IMR-90 (cell line): ENCODE measurements around the gene RASSF10. TPM values are rescaled to one million over a fixed set of nuclear protein-coding genes. Genes with fewer than 3 reads are reported as not detected.

Experiments used
- ATAC-seq: fragments of 200-7000 bp; cut with Tn5 transposase; 2 replicates; pipeline ENCODE4 v1.9.1; 2020; ENCODE audit warnings: low read depth, mild to moderate bottlenecking, moderate library complexity
- BruUV-seq: library from RNA; stranded (reverse); fragments of 400-500 nt; replicated peaks from 2 replicates; lab custom pipeline; 2021; lab: Mats Ljungman, UMichigan
- CTCF ChIA-PET: fragments of 300-600 bp; formaldehyde crosslinking; extraction: SDS; loops from one replicate; lab custom pipeline; 2021; ENCODE audit warnings: antibody characterized with exemption; lab: Yijun Ruan, JAX
- POLR2A ChIA-PET: fragments of 300-600 bp; sonication (Branson Sonifier 250); formaldehyde crosslinking; loops from one replicate; lab custom pipeline; 2022; ENCODE audit warnings: antibody characterized with exemption; ENCODE audit not compliant: unreplicated experiment; lab: Charles Lee
- DNase-seq: peaks from one replicate; pipeline ENCODE4 v3.0.0; 2013
- H2AFZ ChIP-seq: replicated peaks from 2 replicates; pipeline ENCODE3; 2013; ENCODE audit warnings: low read length, mild to moderate bottlenecking; ENCODE audit not compliant: poor library complexity
- H2AK5ac ChIP-seq: 2 replicates; pipeline ENCODE4 v1.6.1; 2013; ENCODE audit warnings: low read depth, low read length, inconsistent platforms
- H2AK9ac ChIP-seq: replicated peaks from 2 replicates; pipeline ENCODE3; 2013; ENCODE audit warnings: mild to moderate bottlenecking, low read depth, low read length, moderate library complexity; ENCODE audit not compliant: poor library complexity
- H2BK120ac ChIP-seq: 2 replicates; pipeline ENCODE4 v1.6.1; 2013; ENCODE audit warnings: low read depth, low read length, inconsistent platforms
- H2BK15ac ChIP-seq: 3 replicates; pipeline ENCODE4 v1.6.1; 2013; ENCODE audit warnings: low read depth, low read length, inconsistent platforms
- H2BK20ac ChIP-seq: 2 replicates; pipeline ENCODE4 v1.6.1; 2013; ENCODE audit warnings: low read depth, mild to moderate bottlenecking, inconsistent platforms, low read length, moderate library complexity
- H2BK5ac ChIP-seq: 2 replicates; pipeline ENCODE4 v1.6.1; 2013; ENCODE audit warnings: mild to moderate bottlenecking, low read depth, low read length, inconsistent platforms; ENCODE audit not compliant: poor library complexity, severe bottlenecking
- H3K14ac ChIP-seq: replicated peaks from 2 replicates; pipeline ENCODE4 v1.6.1; 2013; ENCODE audit warnings: low read depth, low read length, inconsistent platforms
- H3K18ac ChIP-seq: 2 replicates; pipeline ENCODE4 v1.6.1; 2013; ENCODE audit warnings: low read depth, low read length, control low read depth
- H3K23ac ChIP-seq: 2 replicates; pipeline ENCODE4 v1.6.1; 2013; ENCODE audit warnings: low read depth, low read length, inconsistent platforms
- H3K27ac ChIP-seq: 2 replicates; pipeline ENCODE4 v1.5.1; 2013; ENCODE audit warnings: mild to moderate bottlenecking, control low read depth, low read length; ENCODE audit not compliant: insufficient read depth
- H3K27me3 ChIP-seq: 2 replicates; pipeline ENCODE4 v1.6.1; 2013; ENCODE audit warnings: low read length; ENCODE audit not compliant: control insufficient read depth, insufficient read depth
- H3K36me3 ChIP-seq: 2 replicates; pipeline ENCODE4 v1.6.1; 2013; ENCODE audit warnings: low read length, mixed read lengths; ENCODE audit not compliant: control insufficient read depth, insufficient read depth
- H3K4ac ChIP-seq: 2 replicates; pipeline ENCODE4 v1.6.1; 2013; ENCODE audit warnings: low read depth, low read length, inconsistent platforms
- H3K4me1 ChIP-seq: 2 replicates; pipeline ENCODE4 v1.6.1; 2013; ENCODE audit warnings: low read length, mixed read lengths; ENCODE audit not compliant: control insufficient read depth, insufficient read depth
- H3K4me2 ChIP-seq: 2 replicates; pipeline ENCODE4 v1.6.1; 2013; ENCODE audit warnings: low read depth, mild to moderate bottlenecking, control low read depth, low read length, moderate library complexity
- H3K4me3 ChIP-seq: 2 replicates; pipeline ENCODE4 v1.5.1; 2013; ENCODE audit warnings: low read depth, mild to moderate bottlenecking, control low read depth, low read length, moderate library complexity; ENCODE audit not compliant: insufficient read depth
- H3K56ac ChIP-seq: 2 replicates; pipeline ENCODE4 v1.6.1; 2013; ENCODE audit warnings: low read length, inconsistent platforms; ENCODE audit not compliant: insufficient read depth; ENCODE audit errors: extremely low read depth
- H3K79me1 ChIP-seq, 2 experiments: 2 replicates each; pipeline ENCODE4 v1.6.1; 2013; ENCODE audit warnings: low read length in 2 of 2, inconsistent platforms in 1 of 2, low read depth in 1 of 2
- H3K9ac ChIP-seq: 2 replicates; pipeline ENCODE4 v1.6.1; 2013; ENCODE audit warnings: low read depth, low read length, control low read depth
- H3K9me1 ChIP-seq: 2 replicates; pipeline ENCODE4 v1.6.1; 2013; ENCODE audit warnings: low read length, inconsistent platforms; ENCODE audit not compliant: insufficient read depth
- H3K9me3 ChIP-seq: 2 replicates; pipeline ENCODE4 v1.6.1; 2013; ENCODE audit warnings: low read length; ENCODE audit not compliant: control insufficient read depth, insufficient read depth
- H4K20me1 ChIP-seq: 2 replicates; pipeline ENCODE4 v1.6.1; 2013; ENCODE audit warnings: low read length, inconsistent platforms; ENCODE audit not compliant: insufficient read depth
- H4K5ac ChIP-seq: 2 replicates; pipeline ENCODE4 v1.6.1; 2013; ENCODE audit warnings: mild to moderate bottlenecking, low read depth, low read length, control low read depth
- H4K8ac ChIP-seq, 2 experiments: 2 replicates each; pipeline ENCODE4 v1.6.1; 2013; ENCODE audit warnings: low read depth in 2 of 2, low read length in 2 of 2, control low read depth in 1 of 2, inconsistent platforms in 1 of 2
- H4K91ac ChIP-seq: 2 replicates; pipeline ENCODE4 v1.6.1; 2013; ENCODE audit warnings: low read depth, low read length, inconsistent platforms; ENCODE audit not compliant: insufficient read depth
- BHLHE40 ChIP-seq: fragments of 150-350 bp; IDR thresholded peaks from 2 replicates; pipeline ENCODE4 v1.6.1; 2016; ENCODE audit warnings: mild to moderate bottlenecking, low read depth, low read length
- CEBPB ChIP-seq: IDR thresholded peaks from 2 replicates; pipeline ENCODE4 v1.6.1; 2012; ENCODE audit warnings: low read depth, low read length, improper control_type of control experiment
- CHD1 ChIP-seq: IDR thresholded peaks from 2 replicates; pipeline ENCODE4 v1.6.1; 2012; ENCODE audit warnings: low read depth, low read length, improper control_type of control experiment
- FOS ChIP-seq: fragments of 150-350 bp; IDR thresholded peaks from 2 replicates; pipeline ENCODE4 v1.6.1; 2016; ENCODE audit warnings: low read depth, low read length
- MAFK ChIP-seq: IDR thresholded peaks from 2 replicates; pipeline ENCODE4 v1.6.1; 2012; ENCODE audit warnings: low read depth, low read length, improper control_type of control experiment
- MAZ ChIP-seq: IDR thresholded peaks from 2 replicates; pipeline ENCODE4 v1.6.1; 2012; ENCODE audit warnings: low read depth, mild to moderate bottlenecking, low read length, improper control_type of control experiment, moderate library complexity, borderline replicate concordance
- MXI1 ChIP-seq: IDR thresholded peaks from 2 replicates; pipeline ENCODE4 v1.6.1; 2012; ENCODE audit warnings: low read depth, mild to moderate bottlenecking, low read length, moderate library complexity, borderline replicate concordance
- NFE2L2 ChIP-seq: fragments of 150-350 bp; IDR thresholded peaks from 2 replicates; pipeline ENCODE4 v1.6.1; 2016; ENCODE audit warnings: low read depth, mild to moderate bottlenecking, low read length
- RAD21 ChIP-seq: IDR thresholded peaks from 2 replicates; pipeline ENCODE4 v1.6.1; 2012; ENCODE audit warnings: low read length, improper control_type of control experiment
- RCOR1 ChIP-seq: IDR thresholded peaks from 2 replicates; pipeline ENCODE4 v1.6.1; 2012; ENCODE audit warnings: mild to moderate bottlenecking, low read length, improper control_type of control experiment; ENCODE audit not compliant: insufficient replicate concordance
- RFX5 ChIP-seq: IDR thresholded peaks from 2 replicates; pipeline ENCODE4 v1.8.0; 2012; ENCODE audit warnings: low read depth, mild to moderate bottlenecking, low read length, moderate library complexity
- SMC3 ChIP-seq: fragments of 150-350 bp; IDR thresholded peaks from 2 replicates; pipeline ENCODE4 v1.6.1; 2016; ENCODE audit warnings: low read depth, mild to moderate bottlenecking, antibody characterized with exemption, low read length, moderate library complexity
- WGBS, 2 experiments: methylation state at CpG; one replicate each; pipeline versions ENCODE4 v1.1.5 to v1.1.7; 2013; ENCODE audit warnings: missing lambda C conversion rate in 2 of 2; ENCODE audit not compliant: insufficient read length in 1 of 2; ENCODE audit errors: extremely low coverage in 2 of 2; 5-methylcytosine and 5-hydroxymethylcytosine counted together
- dilution Hi-C: fragments of 300-500 bp; cut with HindIII; formaldehyde crosslinking; loops from one replicate; pipeline ENCODE4 v1.14.3; 2018; ENCODE audit warnings: low sequenced_read_pairs; ENCODE audit not compliant: unreplicated experiment
- in situ Hi-C: fragments of 300-500 bp; cut with MboI; formaldehyde crosslinking; loops from 3 replicates; pipeline ENCODE4 v1.14.3; 2019; ENCODE audit warnings: low sequenced_read_pairs, inconsistent platforms, mixed read lengths
- intact Hi-C: fragments of 100-400 bp; cut with micrococcal nuclease; formaldehyde crosslinking; loops from 2 replicates; pipeline ENCODE4 v1.10.0; 2022
- polyA plus RNA-seq, 3 experiments: library from polyadenylated mRNA; depleted of rRNA; stranded (reverse); fragments of >200 nt; gene quantifications; 2 replicates each; pipeline ENCODE4 v1.2.3, GENCODE V29; 2012; ENCODE audit warnings: low replicate concordance in 1 of 3
- total RNA-seq: library from RNA; depleted of rRNA; stranded (reverse); fragments of >200 nt; gene quantifications from 2 replicates; pipeline ENCODE4 v1.2.3, GENCODE V29; 2012
- TF ChIP-seq, protein P1 (sequence below): conservative IDR thresholded peaks from 2 replicates; pipeline ENCODE4 v1.5.1; 2012; ENCODE audit warnings: mild to moderate bottlenecking, low read depth, low read length, improper control_type of control experiment
- TF ChIP-seq, protein P2 (sequence below): fragments of 150-350 bp; IDR thresholded peaks from 2 replicates; pipeline ENCODE4 v1.6.1; 2017; ENCODE audit warnings: mild to moderate bottlenecking, antibody characterized with exemption, low read length, low read depth

RASSF10 gene
- total and polyA plus RNA-seq, 2 of the 4 experiments (the other 2 are of a cell fraction) = not detected

DNA sequence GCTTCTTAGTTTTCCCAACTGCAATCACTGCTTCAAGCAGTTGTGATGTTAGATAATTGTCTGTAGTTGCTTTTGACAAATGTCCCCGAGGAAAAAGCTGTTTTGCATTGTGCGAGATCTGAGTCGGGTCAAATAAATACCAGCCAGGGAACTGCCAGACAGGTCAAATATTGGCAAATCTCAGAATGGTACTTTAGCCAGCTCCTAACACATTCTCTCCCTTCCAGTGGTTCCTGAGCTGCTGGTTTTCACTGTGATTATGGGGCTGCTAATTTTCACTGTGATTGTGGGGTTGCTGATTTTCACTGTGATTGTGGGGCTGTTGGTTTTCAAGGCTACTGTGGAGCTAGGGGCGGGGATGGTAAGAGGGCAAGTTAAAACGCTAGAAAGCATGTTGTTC lies 14.3 kb downstream of the RASSF10 start:
- CTCF ChIA-PET = interaction anchor here (0.6 to 1.2 kb wide), 2 partner anchors 18 to 1277 kb away, joined by 3 read pairs; no protein-coding TSS in a partner anchor
- TF ChIP-seq CHD1 = no peak
- TF ChIP-seq, protein P1, sequence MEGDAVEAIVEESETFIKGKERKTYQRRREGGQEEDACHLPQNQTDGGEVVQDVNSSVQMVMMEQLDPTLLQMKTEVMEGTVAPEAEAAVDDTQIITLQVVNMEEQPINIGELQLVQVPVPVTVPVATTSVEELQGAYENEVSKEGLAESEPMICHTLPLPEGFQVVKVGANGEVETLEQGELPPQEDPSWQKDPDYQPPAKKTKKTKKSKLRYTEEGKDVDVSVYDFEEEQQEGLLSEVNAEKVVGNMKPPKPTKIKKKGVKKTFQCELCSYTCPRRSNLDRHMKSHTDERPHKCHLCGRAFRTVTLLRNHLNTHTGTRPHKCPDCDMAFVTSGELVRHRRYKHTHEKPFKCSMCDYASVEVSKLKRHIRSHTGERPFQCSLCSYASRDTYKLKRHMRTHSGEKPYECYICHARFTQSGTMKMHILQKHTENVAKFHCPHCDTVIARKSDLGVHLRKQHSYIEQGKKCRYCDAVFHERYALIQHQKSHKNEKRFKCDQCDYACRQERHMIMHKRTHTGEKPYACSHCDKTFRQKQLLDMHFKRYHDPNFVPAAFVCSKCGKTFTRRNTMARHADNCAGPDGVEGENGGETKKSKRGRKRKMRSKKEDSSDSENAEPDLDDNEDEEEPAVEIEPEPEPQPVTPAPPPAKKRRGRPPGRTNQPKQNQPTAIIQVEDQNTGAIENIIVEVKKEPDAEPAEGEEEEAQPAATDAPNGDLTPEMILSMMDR = no peak
- TF ChIP-seq SMC3 = no peak
- no peak for TF ChIP-seq RFX5
- TF ChIP-seq MXI1 = no peak
- no peak for TF ChIP-seq BHLHE40
- no peak for TF ChIP-seq RAD21
- no peak for TF ChIP-seq FOS
- TF ChIP-seq RCOR1 = no peak
- TF ChIP-seq MAZ = no peak
- TF ChIP-seq NFE2L2 = no peak
- TF ChIP-seq, protein P2, sequence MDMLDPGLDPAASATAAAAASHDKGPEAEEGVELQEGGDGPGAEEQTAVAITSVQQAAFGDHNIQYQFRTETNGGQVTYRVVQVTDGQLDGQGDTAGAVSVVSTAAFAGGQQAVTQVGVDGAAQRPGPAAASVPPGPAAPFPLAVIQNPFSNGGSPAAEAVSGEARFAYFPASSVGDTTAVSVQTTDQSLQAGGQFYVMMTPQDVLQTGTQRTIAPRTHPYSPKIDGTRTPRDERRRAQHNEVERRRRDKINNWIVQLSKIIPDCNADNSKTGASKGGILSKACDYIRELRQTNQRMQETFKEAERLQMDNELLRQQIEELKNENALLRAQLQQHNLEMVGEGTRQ = no peak
- TF ChIP-seq CEBPB = no peak
- TF ChIP-seq MAFK = no peak
- in situ Hi-C loops = no loop called here

More for the DNA sequence above, 14.3 kb downstream of the RASSF10 start:
- BruUV-seq = no TSS peak
- H2AFZ ChIP-seq = no peak overlapping the region
- H4K5ac ChIP-seq = no peak overlapping the region
- no peak overlapping the region for H2BK120ac ChIP-seq
- H2BK20ac ChIP-seq = no peak overlapping the region
- no peak overlapping the region for H2BK15ac ChIP-seq
- H2AK9ac ChIP-seq = no peak overlapping the region
- H3K4me2 ChIP-seq = no peak overlapping the region
- 40% methylated on average over 1 of the region's 5 CpGs; no CpG with 5 or more reads in 1 of the 2 experiments for WGBS, 2 experiments
- no peak overlapping the region for H3K27ac ChIP-seq
- no peak overlapping the region for H2AK5ac ChIP-seq
- no peaks in the 10 kb centered on the region for H3K9me3 ChIP-seq
- intact Hi-C loops (no loop called here), dilution Hi-C loops (no loop called here)
- no peak for DNase-seq
- H4K91ac ChIP-seq = no peak overlapping the region
- no peak overlapping the region for H4K8ac ChIP-seq
- H3K14ac ChIP-seq = no peak overlapping the region
- no peak overlapping the region for H3K4me3 ChIP-seq
- peaks cover 36% of the 10 kb centered on the region for H3K27me3 ChIP-seq
- H3K23ac ChIP-seq = no peak overlapping the region
- H3K36me3 ChIP-seq = no peaks in the 10 kb centered on the region
- no peak overlapping the region for H3K18ac ChIP-seq
- H2BK5ac ChIP-seq = no peak overlapping the region
- no peak overlapping the region for H3K56ac ChIP-seq
- no peak for ATAC-seq
- H3K4me1 ChIP-seq = no peaks in the 10 kb centered on the region
- no peak overlapping the region for H3K4ac ChIP-seq
- no peak overlapping the region for H3K9ac ChIP-seq
- POLR2A ChIA-PET = no interaction called here
- no peaks in the 10 kb centered on the region for H3K9me1 ChIP-seq
- H3K79me1 ChIP-seq = no peaks in the 10 kb centered on the region
- no peaks in the 10 kb centered on the region for H4K20me1 ChIP-seq
